Endothelial cell (in vitro differentiated cells): ENCODE measurements around the gene DNALI1. TPM values are rescaled to one million over a fixed set of nuclear protein-coding genes. Genes with fewer than 3 reads are reported as not detected.
"Not testable (repeated sequence)": the region's sequence is repeated elsewhere in the genome, so short reads cannot be mapped to it uniquely, and the experiment has no call there.

ENCODE experiments used
- DNase-seq: peaks from one replicate; pipeline ENCODE4 v3.0.0; 2021; ENCODE audit warnings: low spot score
- H3K27ac Mint-ChIP-seq: one replicate; pipeline ENCODE4 v1.8.0; 2021; ENCODE audit warnings: mixed read lengths, inconsistent platforms; ENCODE audit not compliant: unreplicated experiment
- H3K27me3 Mint-ChIP-seq: one replicate; pipeline ENCODE4 v1.8.0; 2021; ENCODE audit warnings: mild to moderate bottlenecking, moderate library complexity, mixed read lengths, inconsistent platforms; ENCODE audit not compliant: unreplicated experiment
- H3K36me3 Mint-ChIP-seq: one replicate; pipeline ENCODE4 v1.8.0; 2021; ENCODE audit warnings: mild to moderate bottlenecking, low read depth, mixed read lengths, inconsistent platforms; ENCODE audit not compliant: unreplicated experiment
- H3K4me1 Mint-ChIP-seq: one replicate; pipeline ENCODE4 v1.8.0; 2021; ENCODE audit warnings: mild to moderate bottlenecking, mixed read lengths, inconsistent platforms; ENCODE audit not compliant: unreplicated experiment
- H3K4me3 Mint-ChIP-seq: one replicate; pipeline ENCODE4 v1.8.0; 2021; ENCODE audit warnings: mild to moderate bottlenecking, mixed read lengths, inconsistent platforms; ENCODE audit not compliant: unreplicated experiment
- H3K9me3 Mint-ChIP-seq: one replicate; pipeline ENCODE4 v1.8.0; 2021; ENCODE audit warnings: mixed read lengths, inconsistent platforms; ENCODE audit not compliant: unreplicated experiment
- total RNA-seq: library from RNA; stranded (reverse); fragmentation: NEBNext Ultra II Directional; extraction: Animal tissue kit (Norgen Biotek cat#: 25700); gene quantifications from one replicate; pipeline ENCODE4 v1.2.1, GENCODE V29; 2021; ENCODE audit not compliant: unreplicated experiment
- TF ChIP-seq, protein P1 (sequence below): fragments of 200-600 bp; sonication (generic); IDR thresholded peaks from one replicate; pipeline ENCODE4 v1.5.0; 2021; ENCODE audit warnings: antibody characterized with exemption; ENCODE audit not compliant: unreplicated experiment

Gene DNALI1
- total RNA-seq, 1 donor from 2014 or later = 13.0 TPM

DNA sequence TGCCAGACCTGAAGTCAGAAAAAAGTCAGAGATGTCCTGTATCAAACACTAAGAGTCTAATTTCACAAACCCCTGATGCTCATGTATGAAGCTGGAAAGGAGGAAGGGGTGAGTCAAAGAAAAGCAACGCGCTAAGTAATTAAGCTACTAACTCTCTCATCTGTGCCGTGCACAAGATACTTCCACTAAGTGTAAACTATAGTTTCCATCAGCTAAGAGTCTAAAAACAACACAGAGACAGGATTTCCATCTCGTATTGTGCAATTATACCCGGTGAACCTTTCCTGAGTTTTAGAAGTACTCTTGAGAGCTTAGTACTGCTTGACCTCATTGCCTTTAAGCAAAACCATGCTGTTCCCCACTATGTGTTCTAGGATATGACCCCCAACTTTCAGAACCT lies 19.0 kb downstream of the DNALI1 start:
- DNase-seq = no peak
- Mint-ChIP-seq H3K27ac (no peak overlapping the region), H3K4me3 (no peak overlapping the region), H3K4me1 (no peaks in the 10 kb centered on the region), H3K9me3 (no peaks in the 10 kb centered on the region), H3K27me3 (no peaks in the 10 kb centered on the region), H3K36me3 (peaks cover 45% of the 10 kb centered on the region)
- TF ChIP-seq, protein P1, sequence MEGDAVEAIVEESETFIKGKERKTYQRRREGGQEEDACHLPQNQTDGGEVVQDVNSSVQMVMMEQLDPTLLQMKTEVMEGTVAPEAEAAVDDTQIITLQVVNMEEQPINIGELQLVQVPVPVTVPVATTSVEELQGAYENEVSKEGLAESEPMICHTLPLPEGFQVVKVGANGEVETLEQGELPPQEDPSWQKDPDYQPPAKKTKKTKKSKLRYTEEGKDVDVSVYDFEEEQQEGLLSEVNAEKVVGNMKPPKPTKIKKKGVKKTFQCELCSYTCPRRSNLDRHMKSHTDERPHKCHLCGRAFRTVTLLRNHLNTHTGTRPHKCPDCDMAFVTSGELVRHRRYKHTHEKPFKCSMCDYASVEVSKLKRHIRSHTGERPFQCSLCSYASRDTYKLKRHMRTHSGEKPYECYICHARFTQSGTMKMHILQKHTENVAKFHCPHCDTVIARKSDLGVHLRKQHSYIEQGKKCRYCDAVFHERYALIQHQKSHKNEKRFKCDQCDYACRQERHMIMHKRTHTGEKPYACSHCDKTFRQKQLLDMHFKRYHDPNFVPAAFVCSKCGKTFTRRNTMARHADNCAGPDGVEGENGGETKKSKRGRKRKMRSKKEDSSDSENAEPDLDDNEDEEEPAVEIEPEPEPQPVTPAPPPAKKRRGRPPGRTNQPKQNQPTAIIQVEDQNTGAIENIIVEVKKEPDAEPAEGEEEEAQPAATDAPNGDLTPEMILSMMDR = no peak

DNA sequence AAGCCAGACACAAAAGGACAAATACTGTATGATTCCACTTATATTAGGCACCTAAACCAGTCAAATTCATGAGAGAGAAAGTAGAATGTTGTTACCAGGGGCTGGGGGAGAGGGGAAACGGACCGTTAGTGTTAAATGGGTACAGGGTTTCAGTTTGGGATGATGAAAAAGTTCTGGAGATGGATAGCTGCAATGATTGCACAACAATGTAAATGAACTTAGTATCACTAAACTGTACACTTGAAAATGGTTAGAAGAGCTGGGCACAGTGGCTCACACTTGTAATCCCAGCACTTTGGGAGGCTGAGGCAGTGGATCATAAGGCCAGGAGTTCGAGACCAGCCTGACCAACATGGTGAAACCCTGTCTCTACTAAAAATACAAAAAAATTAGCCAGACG lies 27.8 kb downstream of the DNALI1 start:
- not testable (repeated sequence) for DNase-seq, H3K27me3 Mint-ChIP-seq, H3K4me3 Mint-ChIP-seq, H3K9me3 Mint-ChIP-seq, H3K4me1 Mint-ChIP-seq, H3K27ac Mint-ChIP-seq
- H3K36me3 Mint-ChIP-seq = peaks cover 25% of the 10 kb centered on the region

DNA sequence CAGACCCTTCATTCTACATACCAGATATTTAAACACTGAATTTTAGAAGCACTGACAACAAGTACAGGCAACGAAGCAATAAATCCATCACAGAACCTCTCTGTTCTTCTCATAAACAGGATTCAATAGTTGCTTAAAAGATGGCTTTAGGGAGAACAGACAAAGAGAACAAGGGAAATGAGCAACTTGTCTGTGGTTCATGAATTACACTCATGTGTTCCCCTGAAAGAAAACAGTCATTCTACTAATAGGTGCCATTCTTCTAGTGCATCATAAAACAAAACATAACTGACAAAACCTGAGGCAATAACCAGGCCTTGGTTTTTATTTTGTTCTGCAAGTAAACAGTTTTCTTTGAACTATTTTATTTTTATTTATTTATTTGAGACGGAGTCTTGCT lies 32.2 kb downstream of the DNALI1 start:
- no peaks in the 10 kb centered on the region for H3K4me1 Mint-ChIP-seq
- no peaks in the 10 kb centered on the region for H3K9me3 Mint-ChIP-seq
- H3K27me3 Mint-ChIP-seq = no peaks in the 10 kb centered on the region
- H3K36me3 Mint-ChIP-seq = peaks cover 9% of the 10 kb centered on the region
- H3K27ac Mint-ChIP-seq = no peak overlapping the region
- no peak overlapping the region for H3K4me3 Mint-ChIP-seq
- no peak for DNase-seq
- TF ChIP-seq, protein P1 = no peak

DNA sequence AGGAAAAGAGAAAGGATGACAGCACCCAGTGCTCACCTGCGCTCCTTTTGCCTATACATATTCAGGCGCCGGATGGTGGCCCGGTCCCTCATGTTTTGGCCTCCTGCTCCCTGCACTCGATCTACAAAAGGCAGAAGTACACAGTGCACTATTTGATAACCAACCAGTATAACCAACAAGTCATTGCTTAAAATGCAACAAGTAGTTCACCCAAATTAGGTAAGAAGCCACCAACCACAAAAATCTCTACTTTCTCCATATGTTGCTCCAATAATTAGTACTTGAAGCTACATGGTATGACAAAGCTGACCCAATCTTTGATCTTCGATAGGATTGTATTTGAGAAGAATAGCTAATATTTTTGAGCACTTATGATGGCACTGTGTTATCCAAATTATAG lies 37.0 kb downstream of the DNALI1 start:
- H3K4me3 Mint-ChIP-seq = no peak overlapping the region
- TF ChIP-seq, protein P1 = no peak
- H3K9me3 Mint-ChIP-seq = no peaks in the 10 kb centered on the region
- H3K4me1 Mint-ChIP-seq = peaks cover 15% of the 10 kb centered on the region
- H3K36me3 Mint-ChIP-seq = peaks cover 9% of the 10 kb centered on the region
- peaks cover 6% of the 10 kb centered on the region for H3K27me3 Mint-ChIP-seq
- no peak for DNase-seq
- no peak overlapping the region for H3K27ac Mint-ChIP-seq

DNA sequence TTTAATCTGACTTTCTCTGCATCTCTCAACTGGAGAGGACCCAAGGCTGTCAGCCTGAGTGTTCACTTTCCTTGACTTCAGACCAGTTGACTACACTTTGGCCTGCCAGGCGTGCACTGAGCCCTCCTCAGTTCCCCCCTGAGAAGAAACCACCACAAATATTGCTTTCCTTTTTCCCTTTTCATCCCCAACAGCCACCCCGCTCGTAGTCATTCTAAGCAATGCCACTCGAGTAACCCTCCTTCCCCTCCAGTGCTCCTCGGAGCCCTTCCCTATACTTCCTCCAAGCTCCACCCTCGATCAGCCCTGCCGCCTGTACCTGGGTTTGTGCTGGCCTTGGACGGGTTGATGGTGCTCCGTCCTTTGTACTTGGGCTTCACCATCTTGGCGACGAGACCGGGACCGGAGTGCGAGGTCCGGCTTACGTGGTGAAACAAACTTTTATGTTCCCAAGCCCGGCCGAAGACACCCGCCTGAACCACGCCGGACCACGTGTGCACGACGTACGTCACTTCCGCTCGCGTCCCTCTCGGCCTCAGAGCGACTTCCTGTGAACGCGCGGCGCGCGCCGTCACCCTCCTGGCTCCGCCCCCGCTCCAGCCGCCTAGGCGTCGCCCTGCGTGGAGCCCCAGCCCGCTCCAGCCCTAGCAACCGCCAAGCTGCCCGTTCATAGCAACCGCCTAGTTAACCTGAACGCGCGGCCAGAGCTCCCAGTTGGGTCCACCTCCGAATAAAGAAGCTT lies 38.9 kb downstream of the DNALI1 start, which contains the start of gene GNL2:
Gene GNL2 (minus strand): TSS at position 498 of the 742 bp plus-strand sequence. CDS start 115 bp downstream, at position 383.
- peak; percentile 99 for DNase-seq
- Mint-ChIP-seq H3K4me3 (peak within 1 kb of the TSS; percentile 100), H3K4me1 (peaks cover 15% of the 10 kb centered on the region), H3K27me3 (peaks cover 6% of the 10 kb centered on the region), H3K9me3 (no peaks in the 10 kb centered on the region), H3K27ac (peak within 1 kb of the TSS; percentile 99), H3K36me3 (peaks cover 5% of the 10 kb centered on the region)
- TF ChIP-seq, protein P1 = no peak
